DOHH2 (cell line): ENCODE data around the gene ZNF592.

Experiments used
- H3F3A ChIP-seq: fragments of 200-600 bp; sonication (generic), shearing (Covaris generic); 2 replicates; pipeline ENCODE4 v1.6.0; 2016; ENCODE audit warnings: antibody characterized with exemption, mild to moderate bottlenecking; ENCODE audit not compliant: control insufficient read depth, insufficient read depth
- H3K27ac ChIP-seq: fragments of 200-600 bp; sonication (generic); 2 replicates; pipeline ENCODE4 v1.5.1; 2014; ENCODE audit warnings: low read depth, mild to moderate bottlenecking, low read length, moderate library complexity
- H3K27me3 ChIP-seq: fragments of 200-600 bp; sonication (generic); 2 replicates; pipeline ENCODE4 v1.6.1; 2014; ENCODE audit warnings: mild to moderate bottlenecking, low read length, mixed read lengths; ENCODE audit not compliant: control insufficient read depth
- H3K36me3 ChIP-seq: fragments of 200-600 bp; sonication (generic); 2 replicates; pipeline ENCODE4 v1.6.1; 2014; ENCODE audit warnings: mild to moderate bottlenecking, low read length, moderate library complexity, mixed read lengths; ENCODE audit not compliant: control insufficient read depth
- H3K4me1 ChIP-seq: fragments of 200-600 bp; sonication (generic); 2 replicates; pipeline ENCODE4 v1.6.1; 2014; ENCODE audit warnings: mild to moderate bottlenecking, low read length, mixed read lengths; ENCODE audit not compliant: control insufficient read depth
- H3K4me2 ChIP-seq: fragments of 200-600 bp; sonication (generic); 2 replicates; pipeline ENCODE4 v1.6.0; 2014; ENCODE audit warnings: mild to moderate bottlenecking, low read length, moderate library complexity
- H3K4me3 ChIP-seq: fragments of 200-600 bp; sonication (generic); 2 replicates; pipeline ENCODE4 v1.5.1; 2014; ENCODE audit warnings: mild to moderate bottlenecking, low read length, mixed read lengths
- H3K79me2 ChIP-seq: fragments of 200-600 bp; sonication (generic); 2 replicates; pipeline ENCODE4 v1.6.1; 2014; ENCODE audit warnings: mild to moderate bottlenecking, low read length, mixed read lengths; ENCODE audit not compliant: control insufficient read depth
- H3K9me2 ChIP-seq: fragments of 200-600 bp; sonication (generic); replicated peaks from 2 replicates; pipeline ENCODE4 v1.6.1; 2014; ENCODE audit warnings: mild to moderate bottlenecking, low read length, mixed read lengths; ENCODE audit not compliant: control insufficient read depth
- H3K9me3 ChIP-seq: fragments of 200-600 bp; sonication (generic); 2 replicates; pipeline ENCODE4 v1.6.1; 2014; ENCODE audit warnings: antibody characterized with exemption, low read length, mixed read lengths; ENCODE audit not compliant: control insufficient read depth, insufficient read depth
- H4K20me1 ChIP-seq: fragments of 200-600 bp; sonication (generic); 2 replicates; pipeline ENCODE4 v1.6.0; 2014; ENCODE audit warnings: low read depth, mild to moderate bottlenecking, antibody characterized with exemption, low read length, moderate library complexity; ENCODE audit not compliant: control insufficient read depth, insufficient read depth
- EZH2phosphoT487 ChIP-seq: fragments of 200-600 bp; sonication (generic); IDR thresholded peaks from 2 replicates; pipeline ENCODE4 v1.6.1; 2017; ENCODE audit warnings: borderline replicate concordance, mild to moderate bottlenecking, antibody characterized with exemption, low read length, moderate library complexity, mixed read lengths
- TF ChIP-seq, protein P1 (sequence below): fragments of 200-600 bp; sonication (generic); IDR thresholded peaks from one replicate; pipeline ENCODE4 v1.5.1; 2014; ENCODE audit warnings: antibody characterized with exemption, mild to moderate bottlenecking, low read depth, low read length; ENCODE audit not compliant: poor library complexity, severe bottlenecking

ZNF592 gene

DNA sequence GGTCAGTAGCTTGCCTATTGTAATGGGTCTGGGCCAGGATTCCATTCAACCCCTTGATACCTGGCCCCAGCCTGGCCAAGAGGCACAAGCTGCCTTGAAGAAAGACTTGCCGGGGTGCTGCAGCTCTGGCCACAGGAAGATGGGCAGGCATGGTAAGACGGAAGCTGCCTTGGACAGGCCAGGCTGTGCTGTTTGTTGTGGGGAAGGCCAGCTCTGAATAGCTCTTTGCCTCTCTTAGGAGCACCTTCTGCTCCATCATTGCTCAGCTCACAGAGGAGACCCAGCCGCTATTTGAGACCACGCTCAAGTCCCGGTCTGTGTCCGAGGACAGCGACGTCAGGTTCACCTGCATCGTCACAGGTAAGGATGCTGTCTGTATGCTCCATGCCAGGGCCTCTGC is 78.9 kb downstream of the ZNF592 start:
- H3K4me1 ChIP-seq, result no peaks in the 10 kb centered on the region
- no peak for TF ChIP-seq EZH2phosphoT487
- TF ChIP-seq, protein P1, sequence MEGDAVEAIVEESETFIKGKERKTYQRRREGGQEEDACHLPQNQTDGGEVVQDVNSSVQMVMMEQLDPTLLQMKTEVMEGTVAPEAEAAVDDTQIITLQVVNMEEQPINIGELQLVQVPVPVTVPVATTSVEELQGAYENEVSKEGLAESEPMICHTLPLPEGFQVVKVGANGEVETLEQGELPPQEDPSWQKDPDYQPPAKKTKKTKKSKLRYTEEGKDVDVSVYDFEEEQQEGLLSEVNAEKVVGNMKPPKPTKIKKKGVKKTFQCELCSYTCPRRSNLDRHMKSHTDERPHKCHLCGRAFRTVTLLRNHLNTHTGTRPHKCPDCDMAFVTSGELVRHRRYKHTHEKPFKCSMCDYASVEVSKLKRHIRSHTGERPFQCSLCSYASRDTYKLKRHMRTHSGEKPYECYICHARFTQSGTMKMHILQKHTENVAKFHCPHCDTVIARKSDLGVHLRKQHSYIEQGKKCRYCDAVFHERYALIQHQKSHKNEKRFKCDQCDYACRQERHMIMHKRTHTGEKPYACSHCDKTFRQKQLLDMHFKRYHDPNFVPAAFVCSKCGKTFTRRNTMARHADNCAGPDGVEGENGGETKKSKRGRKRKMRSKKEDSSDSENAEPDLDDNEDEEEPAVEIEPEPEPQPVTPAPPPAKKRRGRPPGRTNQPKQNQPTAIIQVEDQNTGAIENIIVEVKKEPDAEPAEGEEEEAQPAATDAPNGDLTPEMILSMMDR, result no peak

DNA sequence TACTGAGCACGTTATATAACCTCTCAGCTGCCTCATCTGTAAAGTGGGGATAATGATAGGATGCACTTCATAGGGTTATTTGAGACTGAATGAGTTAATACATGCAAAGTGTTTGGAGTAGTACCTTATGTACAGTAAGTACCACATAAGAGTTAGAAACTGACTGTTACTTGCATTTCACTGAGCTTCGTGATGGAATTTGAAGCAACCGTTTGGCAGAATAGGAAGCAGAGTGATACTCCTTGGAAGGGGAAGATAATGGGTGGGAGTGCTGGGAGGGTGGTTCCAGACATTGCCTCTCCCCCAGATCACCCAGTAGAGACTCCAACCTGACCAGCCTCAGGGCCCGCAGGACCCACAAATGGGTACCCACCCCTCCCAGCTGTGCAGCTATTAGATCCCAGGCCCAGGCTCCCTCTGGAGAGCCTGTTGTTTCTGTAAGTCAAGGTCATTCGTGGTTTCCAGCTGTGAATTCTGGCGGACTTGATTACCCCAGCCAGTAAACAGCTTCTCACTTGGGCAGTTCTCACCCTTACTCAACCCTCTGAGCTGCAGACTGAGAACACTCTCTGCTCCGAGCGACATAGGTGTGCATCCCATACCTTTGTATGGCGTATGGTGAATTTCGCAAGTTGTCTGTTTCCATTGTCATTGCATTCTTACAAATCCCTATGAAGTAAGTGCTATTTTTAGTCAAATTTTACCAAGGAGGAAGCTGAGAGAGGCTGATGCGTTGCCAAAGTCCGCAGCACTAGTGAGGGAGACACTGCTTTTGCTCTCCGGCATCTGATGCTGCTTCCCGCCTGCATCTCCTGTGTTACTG is 79.9 kb downstream of the ZNF592 start:
- Histone ChIP-seq H4K20me1 (no peaks in the 10 kb centered on the region), H3K79me2 (no peaks in the 10 kb centered on the region), H3K4me1 (no peaks in the 10 kb centered on the region), H3K27me3 (peaks cover 55% of the 10 kb centered on the region), H3F3A (no peaks in the 10 kb centered on the region), H3K4me3 (no peak overlapping the region), H3K9me3 (no peaks in the 10 kb centered on the region), H3K36me3 (no peaks in the 10 kb centered on the region), H3K4me2 (no peak overlapping the region), H3K9me2 (no peaks in the 10 kb centered on the region), H3K27ac (no peak overlapping the region)
- TF ChIP-seq, protein P1, result no peak
- TF ChIP-seq EZH2phosphoT487, result no peak

More for the DNA sequence above, 78.9 kb downstream of the ZNF592 start:
- no peaks in the 10 kb centered on the region for H3K79me2 ChIP-seq
- H3K4me3 ChIP-seq, result no peak overlapping the region
- no peaks in the 10 kb centered on the region for H3F3A ChIP-seq
- no peak overlapping the region for H3K4me2 ChIP-seq
- H4K20me1 ChIP-seq, result no peaks in the 10 kb centered on the region
- no peaks in the 10 kb centered on the region for H3K36me3 ChIP-seq
- no peaks in the 10 kb centered on the region for H3K9me3 ChIP-seq
- peaks cover 45% of the 10 kb centered on the region for H3K27me3 ChIP-seq
- H3K27ac ChIP-seq, result no peak overlapping the region
- H3K9me2 ChIP-seq, result no peaks in the 10 kb centered on the region

GRCh38 chr15:84829428-84829827 is 81.0 kb downstream of the ZNF592 start:
- Histone ChIP-seq H3K4me1 (no peaks in the 10 kb centered on the region), H3K9me2 (no peaks in the 10 kb centered on the region), H3K27me3 (peaks cover 49% of the 10 kb centered on the region), H3K27ac (no peak overlapping the region), H3K4me3 (no peak overlapping the region), H3F3A (no peaks in the 10 kb centered on the region), H3K9me3 (no peaks in the 10 kb centered on the region), H4K20me1 (no peaks in the 10 kb centered on the region), H3K4me2 (no peak overlapping the region), H3K79me2 (no peaks in the 10 kb centered on the region), H3K36me3 (no peaks in the 10 kb centered on the region)
- TF ChIP-seq, protein P1, result no peak
- no peak for TF ChIP-seq EZH2phosphoT487
